Measurements from ENCODE around the gene EDDM13.
"Not testable (repeated sequence)": the region's sequence is repeated elsewhere in the genome, so short reads cannot be mapped to it uniquely, and the experiment has no call there.

EDDM13 gene

GRCh38 chr19:56294549-56294948 is 22.0 kb downstream of the EDDM13 start:
- Histone ChIP-seq H3K27ac (ENCODE audit: low read depth in 2 of 2, low read length in 2 of 2) (no peak overlapping the region), H3K9me3 (ENCODE audit: control insufficient read depth in 2 of 2, low read length in 2 of 2) (no peaks in the 10 kb centered on the region), H3K4me3 (ENCODE audit: low read length in 2 of 2) (no peak overlapping the region), H3K4me1 (ENCODE audit: control insufficient read depth in 2 of 2, insufficient read depth in 2 of 2, low read length in 2 of 2) (no peaks in the 10 kb centered on the region), H3K36me3 (ENCODE audit: control insufficient read depth in 2 of 2, insufficient read depth in 2 of 2, low read length in 2 of 2) (peaks cover 8 to 16% of the 10 kb centered on the region in 2 donors), H3K27me3 (ENCODE audit: control insufficient read depth in 2 of 2, insufficient read depth in 2 of 2, low read length in 2 of 2) (no peaks in the 10 kb centered on the region), H3K9ac (ENCODE audit: low read depth in 1 of 2, low read length in 2 of 2) (no peak overlapping the region)

- Histone ChIP-seq H3K36me3 (ENCODE audit: control insufficient read depth in 2 of 2, insufficient read depth in 2 of 2, low read length in 2 of 2) (peaks cover 8 to 16% of the 10 kb centered on the region in 2 donors), H3K27ac (ENCODE audit: low read depth in 2 of 2, low read length in 2 of 2) (no peak overlapping the region), H3K4me3 (ENCODE audit: low read length in 2 of 2) (no peak overlapping the region), H3K9me3 (ENCODE audit: control insufficient read depth in 2 of 2, low read length in 2 of 2) (no peaks in the 10 kb centered on the region), H3K4me1 (ENCODE audit: control insufficient read depth in 2 of 2, insufficient read depth in 2 of 2, low read length in 2 of 2) (no peaks in the 10 kb centered on the region), H3K9ac (ENCODE audit: low read depth in 1 of 2, low read length in 2 of 2) (no peak overlapping the region), H3K27me3 (ENCODE audit: control insufficient read depth in 2 of 2, insufficient read depth in 2 of 2, low read length in 2 of 2) (no peaks in the 10 kb centered on the region)
Measured at GRCh38 chr19:56295531-56296455, 23.2 kb downstream of the EDDM13 start.

DNA sequence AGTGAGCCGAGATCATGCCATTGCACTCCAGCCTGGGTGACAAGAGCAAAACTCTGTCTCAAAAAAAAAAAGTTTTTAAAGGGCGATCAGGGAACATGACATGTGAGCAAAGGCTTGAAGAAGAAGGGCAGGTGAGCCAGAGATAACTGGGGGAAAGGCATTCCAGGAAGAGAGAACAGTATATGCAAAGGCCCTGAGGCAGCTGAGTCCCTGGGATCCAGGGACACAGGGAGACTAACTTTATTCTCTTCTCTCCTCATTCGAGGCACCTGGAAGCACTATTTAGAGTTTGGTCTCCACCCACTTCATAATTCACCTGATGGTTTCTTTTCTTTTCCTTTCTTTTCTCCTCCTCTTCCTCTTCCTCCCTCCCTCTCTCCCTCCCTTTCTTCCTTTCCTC is 24.5 kb downstream of the EDDM13 start:
- Histone ChIP-seq H3K9ac (ENCODE audit: low read depth in 1 of 2, low read length in 2 of 2) (no peak overlapping the region), H3K36me3 (ENCODE audit: control insufficient read depth in 2 of 2, insufficient read depth in 2 of 2, low read length in 2 of 2) (peaks cover 8 to 16% of the 10 kb centered on the region in 2 donors), H3K27ac (ENCODE audit: low read depth in 2 of 2, low read length in 2 of 2) (no peak overlapping the region), H3K9me3 (ENCODE audit: control insufficient read depth in 2 of 2, low read length in 2 of 2) (no peaks in the 10 kb centered on the region), H3K27me3 (ENCODE audit: control insufficient read depth in 2 of 2, insufficient read depth in 2 of 2, low read length in 2 of 2) (no peaks in the 10 kb centered on the region), H3K4me3 (ENCODE audit: low read length in 2 of 2) (no peak overlapping the region), H3K4me1 (ENCODE audit: control insufficient read depth in 2 of 2, insufficient read depth in 2 of 2, low read length in 2 of 2) (no peaks in the 10 kb centered on the region)

DNA sequence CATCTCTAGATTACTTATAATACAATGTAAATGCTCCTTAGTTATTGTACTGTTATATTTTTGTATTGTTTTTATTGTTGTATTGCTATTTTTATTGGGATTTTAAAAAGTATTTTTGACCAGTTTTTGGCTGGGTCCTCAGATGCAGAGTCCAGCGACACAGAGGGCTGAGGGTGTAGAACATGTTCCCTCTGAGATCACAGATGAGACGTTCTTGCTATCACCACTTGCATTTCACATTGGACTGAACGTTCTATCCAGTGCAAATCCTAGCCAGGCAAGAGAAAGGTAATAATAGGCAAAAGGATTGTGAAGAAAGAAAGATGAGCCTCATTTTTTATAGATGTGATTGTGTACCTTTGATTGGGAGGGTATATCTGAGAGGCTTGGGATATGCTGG is 27.1 kb downstream of the EDDM13 start:
- H3K36me3 ChIP-seq (ENCODE audit: control insufficient read depth in 2 of 2, insufficient read depth in 2 of 2, low read length in 2 of 2) = peaks cover 7 to 19% of the 10 kb centered on the region in 2 donors
- no peak overlapping the region for H3K27ac ChIP-seq (ENCODE audit: low read depth in 2 of 2, low read length in 2 of 2)
- H3K9ac ChIP-seq (ENCODE audit: low read depth in 1 of 2, low read length in 2 of 2) = no peak overlapping the region
- no peaks in the 10 kb centered on the region for H3K4me1 ChIP-seq (ENCODE audit: control insufficient read depth in 2 of 2, insufficient read depth in 2 of 2, low read length in 2 of 2)
- H3K4me3 ChIP-seq (ENCODE audit: low read length in 2 of 2) = no peak overlapping the region
- H3K27me3 ChIP-seq (ENCODE audit: control insufficient read depth in 2 of 2, insufficient read depth in 2 of 2, low read length in 2 of 2) = no peaks in the 10 kb centered on the region
- H3K9me3 ChIP-seq (ENCODE audit: control insufficient read depth in 2 of 2, low read length in 2 of 2) = no peaks in the 10 kb centered on the region

GRCh38 chr19:56301155-56301554 is 28.6 kb downstream of the EDDM13 start:
- Histone ChIP-seq H3K9me3 (ENCODE audit: control insufficient read depth in 2 of 2, low read length in 2 of 2) (no peaks in the 10 kb centered on the region), H3K27me3 (ENCODE audit: control insufficient read depth in 2 of 2, insufficient read depth in 2 of 2, low read length in 2 of 2) (no peaks in the 10 kb centered on the region), H3K36me3 (ENCODE audit: control insufficient read depth in 2 of 2, insufficient read depth in 2 of 2, low read length in 2 of 2) (peaks cover 0 to 10% of the 10 kb centered on the region in 2 donors), H3K4me3 (ENCODE audit: low read length in 2 of 2) (no peak overlapping the region), H3K4me1 (ENCODE audit: control insufficient read depth in 2 of 2, insufficient read depth in 2 of 2, low read length in 2 of 2) (no peaks in the 10 kb centered on the region), H3K9ac (ENCODE audit: low read depth in 1 of 2, low read length in 2 of 2) (no peak overlapping the region), H3K27ac (ENCODE audit: low read depth in 2 of 2, low read length in 2 of 2) (no peak overlapping the region)

DNA sequence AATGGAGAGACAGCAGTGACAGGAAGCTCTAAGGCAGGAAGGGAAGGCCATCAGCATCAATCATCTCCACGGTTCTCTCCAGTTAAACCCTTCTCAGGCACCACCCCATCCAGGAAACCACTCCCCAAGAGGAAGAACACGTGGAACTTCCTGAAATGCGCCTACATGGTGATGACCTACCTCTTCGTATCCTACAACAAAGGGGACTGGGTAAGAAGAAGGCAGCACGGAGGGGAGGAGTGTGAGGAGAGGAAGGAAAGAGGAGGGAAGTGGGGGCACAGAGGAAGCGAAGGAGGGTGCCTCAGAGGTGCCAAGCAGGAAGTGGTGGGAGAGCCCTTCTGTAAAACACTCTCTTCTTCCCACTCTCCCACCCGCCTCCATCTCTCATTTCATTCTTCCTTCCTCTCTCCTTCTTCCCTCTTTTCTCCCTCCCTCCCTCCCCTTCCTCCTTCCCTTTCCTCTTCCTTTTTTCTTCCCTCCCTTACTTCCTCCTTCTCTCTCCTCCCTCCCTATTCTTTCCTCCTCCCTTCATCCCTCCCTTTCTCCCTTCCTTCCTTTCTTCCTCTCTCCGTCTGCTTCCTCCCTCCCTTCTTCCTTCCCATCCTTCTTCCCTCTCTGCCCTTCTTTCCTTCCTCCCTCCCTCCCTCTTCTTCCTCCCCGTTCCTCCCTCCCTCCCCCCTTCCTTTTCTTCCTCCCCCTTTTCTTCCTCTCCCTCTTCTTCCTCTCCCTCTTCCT is 29.5 kb downstream of the EDDM13 start:
- H3K9me3 ChIP-seq (ENCODE audit: control insufficient read depth in 2 of 2, low read length in 2 of 2) = no peaks in the 10 kb centered on the region
- H3K36me3 ChIP-seq (ENCODE audit: control insufficient read depth in 2 of 2, insufficient read depth in 2 of 2, low read length in 2 of 2) = peaks cover 0 to 7% of the 10 kb centered on the region in 2 donors
- no peaks in the 10 kb centered on the region for H3K4me1 ChIP-seq (ENCODE audit: control insufficient read depth in 2 of 2, insufficient read depth in 2 of 2, low read length in 2 of 2)
- no peaks in the 10 kb centered on the region for H3K27me3 ChIP-seq (ENCODE audit: control insufficient read depth in 2 of 2, insufficient read depth in 2 of 2, low read length in 2 of 2)
- H3K9ac ChIP-seq (ENCODE audit: low read depth in 1 of 2, low read length in 2 of 2) = no peak overlapping the region
- H3K27ac ChIP-seq (ENCODE audit: low read depth in 2 of 2, low read length in 2 of 2) = no peak overlapping the region
- H3K4me3 ChIP-seq (ENCODE audit: low read length in 2 of 2) = no peak overlapping the region

DNA sequence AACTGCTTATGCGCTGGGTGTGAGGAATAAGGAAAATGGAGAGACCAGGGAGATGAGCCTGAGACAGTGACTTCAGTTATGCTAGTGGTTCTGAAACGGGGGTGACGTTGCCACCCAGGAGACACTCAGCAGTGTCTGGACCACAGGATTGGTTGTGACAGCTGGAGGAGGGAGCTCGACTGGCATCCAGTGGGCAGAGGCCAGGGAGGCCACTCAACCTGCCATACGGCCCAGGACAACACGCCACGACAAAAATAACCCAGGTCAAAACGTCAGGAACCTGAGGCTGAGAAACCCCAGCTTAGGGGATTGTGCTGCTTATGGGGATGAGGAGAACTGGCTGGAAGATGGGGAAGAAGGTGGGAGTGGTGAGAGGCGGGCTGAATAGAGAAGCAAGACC is 31.7 kb downstream of the EDDM13 start:
- Histone ChIP-seq H3K9ac (ENCODE audit: low read depth in 1 of 2, low read length in 2 of 2) (no peak overlapping the region), H3K4me3 (ENCODE audit: low read length in 2 of 2) (no peak overlapping the region), H3K4me1 (ENCODE audit: control insufficient read depth in 2 of 2, insufficient read depth in 2 of 2, low read length in 2 of 2) (no peaks in the 10 kb centered on the region), H3K36me3 (ENCODE audit: control insufficient read depth in 2 of 2, insufficient read depth in 2 of 2, low read length in 2 of 2) (peaks cover 2 to 11% of the 10 kb centered on the region in 2 donors), H3K9me3 (ENCODE audit: control insufficient read depth in 2 of 2, low read length in 2 of 2) (no peaks in the 10 kb centered on the region), H3K27ac (ENCODE audit: low read depth in 2 of 2, low read length in 2 of 2) (no peak overlapping the region), H3K27me3 (ENCODE audit: control insufficient read depth in 2 of 2, insufficient read depth in 2 of 2, low read length in 2 of 2) (no peaks in the 10 kb centered on the region)

- Histone ChIP-seq H3K9me3 (ENCODE audit: control insufficient read depth in 2 of 2, low read length in 2 of 2) (no peaks in the 10 kb centered on the region), H3K27ac (ENCODE audit: low read depth in 2 of 2, low read length in 2 of 2) (peak overlapping the region; percentile 3 to 61), H3K9ac (ENCODE audit: low read depth in 1 of 2, low read length in 2 of 2) (no peak overlapping the region), H3K4me1 (ENCODE audit: control insufficient read depth in 2 of 2, insufficient read depth in 2 of 2, low read length in 2 of 2) (no peaks in the 10 kb centered on the region), H3K36me3 (ENCODE audit: control insufficient read depth in 2 of 2, insufficient read depth in 2 of 2, low read length in 2 of 2) (peaks cover 6 to 14% of the 10 kb centered on the region in 2 donors), H3K4me3 (ENCODE audit: low read length in 2 of 2) (no peak overlapping the region), H3K27me3 (ENCODE audit: control insufficient read depth in 2 of 2, insufficient read depth in 2 of 2, low read length in 2 of 2) (no peaks in the 10 kb centered on the region)
Measured at GRCh38 chr19:56306016-56306415, 33.5 kb downstream of the EDDM13 start.

DNA sequence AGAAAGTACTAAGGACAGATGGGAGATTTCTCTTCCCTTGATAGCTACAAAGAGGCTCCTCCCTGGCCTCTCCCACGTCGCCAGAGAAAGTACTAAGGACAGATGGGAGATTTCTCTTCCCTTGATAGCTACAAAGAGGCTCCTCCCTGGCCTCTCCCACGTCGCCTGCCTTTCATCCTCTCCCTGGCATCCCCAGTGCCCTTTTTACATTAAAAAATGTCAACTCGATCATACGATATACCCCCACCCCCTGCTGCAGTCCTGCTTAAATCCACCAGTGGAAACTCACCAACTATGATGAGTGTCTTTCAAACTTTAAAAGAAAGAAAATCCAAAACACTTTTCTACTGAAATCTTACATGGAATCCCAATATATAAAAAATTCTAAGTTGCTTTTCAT is 34.5 kb downstream of the EDDM13 start:
- not testable (repeated sequence) for H3K4me3 ChIP-seq (ENCODE audit: low read length in 2 of 2); H3K4me1 ChIP-seq (ENCODE audit: control insufficient read depth in 2 of 2, insufficient read depth in 2 of 2, low read length in 2 of 2); H3K9me3 ChIP-seq (ENCODE audit: control insufficient read depth in 2 of 2, low read length in 2 of 2); H3K27me3 ChIP-seq (ENCODE audit: control insufficient read depth in 2 of 2, insufficient read depth in 2 of 2, low read length in 2 of 2); H3K27ac ChIP-seq (ENCODE audit: low read depth in 2 of 2, low read length in 2 of 2); H3K9ac ChIP-seq (ENCODE audit: low read depth in 1 of 2, low read length in 2 of 2)
- H3K36me3 ChIP-seq (ENCODE audit: control insufficient read depth in 2 of 2, insufficient read depth in 2 of 2, low read length in 2 of 2) = peaks cover 6 to 17% of the 10 kb centered on the region in 2 donors

DNA sequence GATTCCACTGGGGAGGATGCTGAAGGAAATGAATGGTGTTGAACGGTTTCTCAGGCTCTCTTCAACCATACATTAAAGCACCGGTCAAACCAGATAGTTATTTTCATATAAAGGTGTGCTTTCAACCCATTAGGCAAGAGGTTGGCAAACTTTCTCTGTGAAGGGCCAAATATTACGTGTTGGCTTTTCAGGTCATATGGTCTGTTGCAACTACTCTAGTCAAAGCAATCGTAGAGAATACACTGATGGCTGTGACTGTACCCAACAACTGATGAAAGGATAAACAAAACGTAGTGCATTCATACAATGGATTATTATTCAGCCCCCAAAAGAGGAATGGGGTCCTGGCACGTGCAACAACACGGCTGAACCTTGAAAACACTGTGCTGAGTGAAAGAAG is 36.2 kb downstream of the EDDM13 start:
- Histone ChIP-seq H3K4me3 (ENCODE audit: low read length in 2 of 2) (no peak overlapping the region), H3K27ac (ENCODE audit: low read depth in 2 of 2, low read length in 2 of 2) (no peak overlapping the region), H3K4me1 (ENCODE audit: control insufficient read depth in 2 of 2, insufficient read depth in 2 of 2, low read length in 2 of 2) (peaks cover under 1 to 3% of the 10 kb centered on the region in 2 donors), H3K9ac (ENCODE audit: low read depth in 1 of 2, low read length in 2 of 2) (no peak overlapping the region), H3K9me3 (ENCODE audit: control insufficient read depth in 2 of 2, low read length in 2 of 2) (no peaks in the 10 kb centered on the region), H3K27me3 (ENCODE audit: control insufficient read depth in 2 of 2, insufficient read depth in 2 of 2, low read length in 2 of 2) (no peaks in the 10 kb centered on the region), H3K36me3 (ENCODE audit: control insufficient read depth in 2 of 2, insufficient read depth in 2 of 2, low read length in 2 of 2) (peaks cover 8 to 14% of the 10 kb centered on the region in 2 donors)
